Measurements from ENCODE around the gene AKAP8.

- TF ChIP-seq POLR2A (IDR thresholded peaks at IDR 0.05; ENCODE audit: extremely low read depth, insufficient read length) = no peak
- TF ChIP-seq, protein P1, sequence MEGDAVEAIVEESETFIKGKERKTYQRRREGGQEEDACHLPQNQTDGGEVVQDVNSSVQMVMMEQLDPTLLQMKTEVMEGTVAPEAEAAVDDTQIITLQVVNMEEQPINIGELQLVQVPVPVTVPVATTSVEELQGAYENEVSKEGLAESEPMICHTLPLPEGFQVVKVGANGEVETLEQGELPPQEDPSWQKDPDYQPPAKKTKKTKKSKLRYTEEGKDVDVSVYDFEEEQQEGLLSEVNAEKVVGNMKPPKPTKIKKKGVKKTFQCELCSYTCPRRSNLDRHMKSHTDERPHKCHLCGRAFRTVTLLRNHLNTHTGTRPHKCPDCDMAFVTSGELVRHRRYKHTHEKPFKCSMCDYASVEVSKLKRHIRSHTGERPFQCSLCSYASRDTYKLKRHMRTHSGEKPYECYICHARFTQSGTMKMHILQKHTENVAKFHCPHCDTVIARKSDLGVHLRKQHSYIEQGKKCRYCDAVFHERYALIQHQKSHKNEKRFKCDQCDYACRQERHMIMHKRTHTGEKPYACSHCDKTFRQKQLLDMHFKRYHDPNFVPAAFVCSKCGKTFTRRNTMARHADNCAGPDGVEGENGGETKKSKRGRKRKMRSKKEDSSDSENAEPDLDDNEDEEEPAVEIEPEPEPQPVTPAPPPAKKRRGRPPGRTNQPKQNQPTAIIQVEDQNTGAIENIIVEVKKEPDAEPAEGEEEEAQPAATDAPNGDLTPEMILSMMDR (IDR thresholded peaks at IDR 0.05; ENCODE audit: low read depth, low read length) = no peak
Measured at GRCh38 chr19:15368051-15368632, 11.4 kb downstream of the AKAP8 start.
